ENCODE measurements around the gene VPS37D.
A peak's percentile ranks its signal among the peaks of the same experiment; 100 is the strongest.

The VPS37D gene

GRCh38 chr7:73663033-73663432 is 4.6 kb upstream of the VPS37D start:
- H3K4me3 ChIP-seq (ENCODE audit: low read length) = no peak overlapping the region

DNA sequence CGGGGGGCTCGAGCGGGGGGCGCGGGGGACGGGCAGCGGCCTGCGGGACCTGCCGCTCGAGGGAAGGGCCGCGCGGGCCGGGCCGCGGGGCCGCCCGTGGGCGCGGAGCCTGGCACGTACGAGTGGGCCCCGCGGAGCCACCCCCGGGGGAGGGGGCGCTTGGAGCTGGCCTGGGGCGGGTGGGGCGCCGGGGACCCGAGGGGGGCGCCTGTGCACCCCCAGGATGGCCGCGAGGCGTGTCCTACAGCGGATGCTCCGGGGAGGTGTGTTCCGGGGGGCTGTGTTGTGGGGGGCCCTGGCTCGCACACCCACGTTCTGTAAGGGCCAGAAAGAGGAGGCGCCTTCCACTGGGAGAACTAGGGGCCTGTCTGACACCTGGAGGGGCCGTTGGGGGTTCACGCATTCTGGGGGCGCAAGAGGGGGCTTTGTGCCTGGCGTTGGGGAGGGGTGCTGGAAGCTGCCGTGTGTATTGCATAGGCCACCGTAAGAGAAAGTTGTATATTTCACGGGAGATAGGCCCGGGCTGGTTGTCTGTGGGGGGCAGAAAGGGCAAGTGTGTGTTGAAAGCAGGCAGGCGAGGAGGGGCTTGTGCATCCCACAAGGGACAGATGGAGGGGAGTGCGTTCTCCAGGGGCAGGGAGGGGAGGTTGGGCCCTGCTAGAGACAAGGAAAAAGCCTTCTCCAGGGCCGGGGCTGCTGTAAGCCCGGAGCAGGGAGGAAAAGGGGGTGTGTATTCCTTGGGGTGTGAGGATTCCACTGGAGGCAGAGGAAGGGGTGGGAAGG is 663 bp downstream of the VPS37D start:
- no peak overlapping the region for H3K27ac ChIP-seq (ENCODE audit: low read length)
- no peaks in the 10 kb centered on the region for H3K79me2 ChIP-seq (ENCODE audit: low read length)
- peak overlapping the region; percentile 46; the same call in 1 of the 2 replicates for H3K4me3 ChIP-seq (ENCODE audit: low read length)
- H3K9me3 ChIP-seq (replicated peaks; ENCODE audit: insufficient read depth, low read length) = no peaks in the 10 kb centered on the region
- peaks cover 50% of the 10 kb centered on the region for H3K27me3 ChIP-seq (replicated peaks; ENCODE audit: insufficient read depth, low read length)
- H3K4me1 ChIP-seq (ENCODE audit: low read length) = no peaks in the 10 kb centered on the region
- H3K9ac ChIP-seq (ENCODE audit: low read length) = no peak overlapping the region
- no peaks in the 10 kb centered on the region for H3K36me3 ChIP-seq (replicated peaks; ENCODE audit: insufficient read depth, low read length)
- H2AFZ ChIP-seq (ENCODE audit: low read length) = peak overlapping the region; percentile 27; the same call in 1 of the 2 replicates
- no peak for DNase-seq
- no peaks in the 10 kb centered on the region for H3K9me2 ChIP-seq (replicated peaks; ENCODE audit: insufficient read depth, low read length)
- H3F3A ChIP-seq (ENCODE audit: insufficient read depth, low read length) = no peaks in the 10 kb centered on the region
- H4K20me1 ChIP-seq (ENCODE audit: insufficient read depth, low read length) = no peaks in the 10 kb centered on the region
- H3K4me2 ChIP-seq (ENCODE audit: low read depth, low read length) = peak overlapping the region; percentile 81
- TF ChIP-seq EZH2phosphoT487 (IDR thresholded peaks at IDR 0.05; ENCODE audit: low read length) (no peak), EZH2 (optimal IDR thresholded peaks at IDR 0.05; ENCODE audit: low read depth, low read length) (no peak)
- TF ChIP-seq, protein P1, sequence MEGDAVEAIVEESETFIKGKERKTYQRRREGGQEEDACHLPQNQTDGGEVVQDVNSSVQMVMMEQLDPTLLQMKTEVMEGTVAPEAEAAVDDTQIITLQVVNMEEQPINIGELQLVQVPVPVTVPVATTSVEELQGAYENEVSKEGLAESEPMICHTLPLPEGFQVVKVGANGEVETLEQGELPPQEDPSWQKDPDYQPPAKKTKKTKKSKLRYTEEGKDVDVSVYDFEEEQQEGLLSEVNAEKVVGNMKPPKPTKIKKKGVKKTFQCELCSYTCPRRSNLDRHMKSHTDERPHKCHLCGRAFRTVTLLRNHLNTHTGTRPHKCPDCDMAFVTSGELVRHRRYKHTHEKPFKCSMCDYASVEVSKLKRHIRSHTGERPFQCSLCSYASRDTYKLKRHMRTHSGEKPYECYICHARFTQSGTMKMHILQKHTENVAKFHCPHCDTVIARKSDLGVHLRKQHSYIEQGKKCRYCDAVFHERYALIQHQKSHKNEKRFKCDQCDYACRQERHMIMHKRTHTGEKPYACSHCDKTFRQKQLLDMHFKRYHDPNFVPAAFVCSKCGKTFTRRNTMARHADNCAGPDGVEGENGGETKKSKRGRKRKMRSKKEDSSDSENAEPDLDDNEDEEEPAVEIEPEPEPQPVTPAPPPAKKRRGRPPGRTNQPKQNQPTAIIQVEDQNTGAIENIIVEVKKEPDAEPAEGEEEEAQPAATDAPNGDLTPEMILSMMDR (IDR thresholded peaks at IDR 0.05; ENCODE audit: low read length) = no peak

More at GRCh38 chr7:73663033-73663432, 4.6 kb upstream of the VPS37D start:
- H2AFZ ChIP-seq (ENCODE audit: low read length) = no peak overlapping the region
- no peaks in the 10 kb centered on the region for H3K9me3 ChIP-seq (replicated peaks; ENCODE audit: insufficient read depth, low read length)
- no peaks in the 10 kb centered on the region for H3K36me3 ChIP-seq (replicated peaks; ENCODE audit: insufficient read depth, low read length)
- no peak for DNase-seq
- H3K27ac ChIP-seq (ENCODE audit: low read length) = no peak overlapping the region
- no peaks in the 10 kb centered on the region for H3K4me1 ChIP-seq (ENCODE audit: low read length)
- H3K9me2 ChIP-seq (replicated peaks; ENCODE audit: insufficient read depth, low read length) = no peaks in the 10 kb centered on the region
- no peaks in the 10 kb centered on the region for H3K79me2 ChIP-seq (ENCODE audit: low read length)
- peaks cover 37% of the 10 kb centered on the region for H3K27me3 ChIP-seq (replicated peaks; ENCODE audit: insufficient read depth, low read length)
- no peak overlapping the region for H3K9ac ChIP-seq (ENCODE audit: low read length)
- H4K20me1 ChIP-seq (ENCODE audit: insufficient read depth, low read length) = no peaks in the 10 kb centered on the region
- no peak for TF ChIP-seq EZH2 (optimal IDR thresholded peaks at IDR 0.05; ENCODE audit: low read depth, low read length)
- no peak for TF ChIP-seq EZH2phosphoT487 (IDR thresholded peaks at IDR 0.05; ENCODE audit: low read length)
- TF ChIP-seq, protein P1 (IDR thresholded peaks at IDR 0.05; ENCODE audit: low read length) = no peak
- H3F3A ChIP-seq (ENCODE audit: insufficient read depth, low read length) = no peaks in the 10 kb centered on the region
- no peak overlapping the region for H3K4me2 ChIP-seq (ENCODE audit: low read depth, low read length)

- Histone ChIP-seq H3K4me3 (ENCODE audit: low read length) (no peak overlapping the region), H3K9me2 (replicated peaks; ENCODE audit: insufficient read depth, low read length) (no peaks in the 10 kb centered on the region), H3K36me3 (replicated peaks; ENCODE audit: insufficient read depth, low read length) (no peaks in the 10 kb centered on the region), H3K9me3 (replicated peaks; ENCODE audit: insufficient read depth, low read length) (no peaks in the 10 kb centered on the region), H3F3A (ENCODE audit: insufficient read depth, low read length) (no peaks in the 10 kb centered on the region), H3K27me3 (replicated peaks; ENCODE audit: insufficient read depth, low read length) (peaks cover 48% of the 10 kb centered on the region), H4K20me1 (ENCODE audit: insufficient read depth, low read length) (no peaks in the 10 kb centered on the region), H2AFZ (ENCODE audit: low read length) (peak overlapping the region; percentile 27; the same call in 1 of the 2 replicates), H3K4me2 (ENCODE audit: low read depth, low read length) (no peak overlapping the region), H3K27ac (ENCODE audit: low read length) (no peak overlapping the region), H3K9ac (ENCODE audit: low read length) (no peak overlapping the region), H3K4me1 (ENCODE audit: low read length) (no peaks in the 10 kb centered on the region), H3K79me2 (ENCODE audit: low read length) (no peaks in the 10 kb centered on the region)
- no peak for TF ChIP-seq EZH2phosphoT487 (IDR thresholded peaks at IDR 0.05; ENCODE audit: low read length)
- TF ChIP-seq EZH2 (optimal IDR thresholded peaks at IDR 0.05; ENCODE audit: low read depth, low read length) = no peak
- TF ChIP-seq, protein P1 (IDR thresholded peaks at IDR 0.05; ENCODE audit: low read length) = no peak
- DNase-seq = no peak
Measured at GRCh38 chr7:73668886-73669230, 1.2 kb downstream of the VPS37D start.
